NCI-H2196 treated with DMSO at 0.1 percent for 48 hours (cell line): ENCODE measurements around the gene TMEM185B.
"Not testable (repeated sequence)": the region's sequence is repeated elsewhere in the genome, so short reads cannot be mapped to it uniquely, and the experiment has no call there.

ENCODE experiments used
- DNase-seq: peaks from one replicate; lab custom pipeline; 2025; ENCODE audit not compliant: unreplicated experiment; lab: John Stamatoyannopoulos, UW

Gene TMEM185B

DNA sequence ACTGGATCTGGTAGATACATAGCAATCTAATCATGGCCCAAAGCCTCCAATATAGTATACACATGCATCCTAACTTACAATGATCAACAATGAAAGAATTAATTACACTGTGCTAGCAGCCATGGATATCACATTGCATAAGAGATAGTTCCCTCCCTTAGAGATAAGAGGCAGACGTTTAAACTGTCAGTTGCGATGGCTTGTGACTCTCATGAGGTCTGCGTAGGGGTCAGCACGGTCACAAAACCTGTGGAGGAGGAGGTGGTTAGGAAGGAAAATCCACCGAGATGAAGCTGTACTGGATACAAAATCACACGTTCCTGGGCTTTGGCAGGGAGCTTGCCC, 28.7 kb upstream of the TMEM185B start:
- DNase-seq, result no peak

- DNase-seq, result no peak
These were observed 27.9 kb upstream of the TMEM185B start for GRCh38 chr2:120251078-120251477.

GRCh38 chr2:120250640-120251039, 27.4 kb upstream of the TMEM185B start:
- DNase-seq, result no peak

DNA sequence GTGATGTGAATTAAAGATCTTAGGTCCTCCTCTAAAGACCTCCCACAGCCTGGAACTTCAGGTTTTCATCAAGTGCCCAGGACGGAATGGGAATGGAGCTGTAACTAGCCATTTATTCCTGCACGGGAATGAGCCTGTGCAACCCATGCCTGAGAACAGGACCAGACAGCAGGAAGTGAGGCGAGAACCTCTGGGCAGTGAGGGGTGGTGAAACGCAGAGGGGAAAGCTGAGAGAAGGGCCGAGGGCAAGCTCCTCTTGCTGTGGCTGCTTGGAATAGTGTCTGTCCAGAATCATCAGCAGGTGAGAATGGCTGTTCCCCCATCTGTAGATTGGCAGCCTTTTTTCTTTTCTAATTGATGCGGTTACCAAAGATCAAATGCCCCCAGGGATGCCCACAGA, 24.7 kb upstream of the TMEM185B start:
- DNase-seq, result no peak

GRCh38 chr2:120246546-120247300, 23.5 kb upstream of the TMEM185B start:
- no peak for DNase-seq

- DNase-seq, result no peak
These were observed 22.5 kb upstream of the TMEM185B start for GRCh38 chr2:120245520-120246332.

DNA sequence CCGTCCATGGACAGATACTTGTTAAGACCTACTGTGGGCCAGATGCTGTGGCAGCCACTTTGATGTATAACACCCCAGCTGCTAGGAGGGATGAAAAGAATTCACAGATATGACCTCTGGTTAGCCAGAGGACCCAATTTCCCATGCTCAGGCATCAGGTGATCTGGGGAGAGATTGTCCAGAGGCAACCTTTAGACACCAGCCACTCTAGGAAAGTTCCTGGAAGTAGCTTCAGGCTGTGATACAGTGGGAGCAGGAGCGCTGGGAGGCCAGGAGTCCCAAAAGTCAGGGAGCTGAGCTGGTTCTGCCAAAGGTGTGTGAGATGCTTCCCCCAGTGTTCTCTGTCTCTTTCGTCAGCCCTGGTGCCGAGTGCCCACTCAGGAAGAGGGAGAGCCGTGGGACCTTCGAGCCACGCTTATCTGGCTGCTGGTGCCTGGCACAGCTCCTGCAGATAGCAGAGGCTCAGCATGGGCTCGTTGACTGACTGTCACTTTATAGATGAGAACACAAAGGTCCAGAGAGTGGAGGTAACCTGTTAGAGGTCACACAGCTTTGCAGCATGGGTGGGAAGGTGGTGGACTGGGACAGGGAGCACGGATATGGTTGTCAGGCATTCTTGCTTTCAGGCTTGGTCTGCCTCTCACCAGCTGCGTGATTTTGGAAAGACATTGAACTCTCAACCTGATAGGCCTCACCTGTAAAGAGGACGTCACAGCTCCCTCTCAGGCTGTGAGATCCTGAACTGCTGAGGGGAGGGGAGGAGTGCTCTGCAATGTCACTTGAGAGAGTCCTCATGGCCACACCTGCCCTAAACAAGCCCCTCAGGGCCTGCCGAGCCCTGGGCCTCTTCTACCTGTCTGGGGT, 21.7 kb upstream of the TMEM185B start:
- no peak for DNase-seq

DNA sequence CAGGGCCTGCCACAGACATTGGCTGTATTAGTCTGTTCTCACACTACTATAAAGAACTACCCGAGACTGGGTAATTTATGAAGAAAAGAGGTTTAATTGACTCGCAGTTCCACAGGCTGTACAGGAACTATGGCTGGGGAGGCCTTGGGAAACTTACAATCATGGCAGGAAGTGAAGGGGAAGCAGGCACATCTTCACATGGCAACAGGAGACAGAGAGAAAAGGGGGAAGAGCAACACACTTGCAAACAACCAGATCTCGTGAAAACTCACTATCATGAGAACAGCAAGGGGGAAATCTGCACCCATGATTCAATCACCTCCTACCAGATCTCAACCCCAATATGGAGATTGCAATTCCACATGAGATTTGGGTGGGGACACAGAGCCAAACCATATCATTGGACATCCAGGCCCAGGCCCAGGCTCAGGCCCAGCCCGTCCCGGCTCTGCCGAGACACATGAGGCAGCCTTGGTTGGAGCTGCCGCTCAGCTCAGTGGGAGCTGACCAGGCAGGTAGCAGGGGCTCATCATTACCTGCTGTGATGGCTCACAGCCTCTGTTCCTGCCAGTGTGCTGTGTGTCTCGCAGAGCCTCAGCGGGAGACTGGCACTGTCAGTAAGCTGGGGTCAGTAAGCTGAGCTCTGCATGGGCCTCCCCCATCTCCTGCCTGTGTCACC, 20.8 kb upstream of the TMEM185B start:
- no peak for DNase-seq

GRCh38 chr2:120243211-120243610, 20.0 kb upstream of the TMEM185B start:
- DNase-seq, result no peak

DNA sequence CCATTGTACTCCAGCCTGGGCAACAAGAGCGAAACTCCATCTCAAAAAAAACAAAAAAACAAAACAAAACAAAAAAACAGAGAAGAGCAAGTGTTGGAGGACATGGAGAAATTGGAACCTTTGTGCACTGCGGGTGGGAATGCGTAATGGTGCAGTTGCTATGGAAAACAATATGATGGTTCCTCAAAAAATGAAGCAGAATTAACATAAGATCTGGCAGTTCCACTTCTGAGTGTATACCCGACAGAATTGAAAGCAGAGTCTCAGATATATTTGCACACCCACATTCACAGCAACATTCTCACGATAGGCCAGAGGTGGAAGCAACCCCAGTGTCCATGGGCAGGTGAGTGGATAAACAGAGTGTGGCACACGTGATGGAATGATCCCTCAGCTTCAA, 18.5 kb upstream of the TMEM185B start:
- no peak for DNase-seq

DNA sequence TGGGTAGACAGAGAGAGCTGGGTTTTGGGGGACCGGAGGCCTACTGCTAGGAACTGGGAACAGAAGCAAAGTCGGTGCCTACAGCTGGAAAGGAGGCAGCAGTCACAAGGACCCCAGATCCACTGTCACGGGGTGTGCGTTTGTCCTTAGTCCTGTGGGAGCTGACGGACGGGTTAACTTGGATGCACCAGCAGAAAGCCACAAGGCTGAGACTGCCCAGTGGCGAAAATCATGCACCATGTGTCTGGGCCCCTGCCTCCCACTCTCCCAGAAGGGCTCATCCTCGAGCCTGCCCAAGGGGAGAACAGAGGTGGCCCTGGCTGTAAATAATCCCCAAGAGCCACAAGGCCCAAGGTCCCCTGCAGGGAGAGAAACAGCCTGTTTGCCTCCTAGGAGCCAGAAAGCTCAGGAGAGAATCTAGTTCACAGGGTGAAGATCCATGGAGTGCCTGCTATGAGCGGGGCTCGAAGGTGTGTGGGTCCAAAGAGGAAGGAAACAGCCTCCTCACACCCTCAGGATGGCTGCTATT, 17.8 kb upstream of the TMEM185B start:
- DNase-seq, result no peak

DNA sequence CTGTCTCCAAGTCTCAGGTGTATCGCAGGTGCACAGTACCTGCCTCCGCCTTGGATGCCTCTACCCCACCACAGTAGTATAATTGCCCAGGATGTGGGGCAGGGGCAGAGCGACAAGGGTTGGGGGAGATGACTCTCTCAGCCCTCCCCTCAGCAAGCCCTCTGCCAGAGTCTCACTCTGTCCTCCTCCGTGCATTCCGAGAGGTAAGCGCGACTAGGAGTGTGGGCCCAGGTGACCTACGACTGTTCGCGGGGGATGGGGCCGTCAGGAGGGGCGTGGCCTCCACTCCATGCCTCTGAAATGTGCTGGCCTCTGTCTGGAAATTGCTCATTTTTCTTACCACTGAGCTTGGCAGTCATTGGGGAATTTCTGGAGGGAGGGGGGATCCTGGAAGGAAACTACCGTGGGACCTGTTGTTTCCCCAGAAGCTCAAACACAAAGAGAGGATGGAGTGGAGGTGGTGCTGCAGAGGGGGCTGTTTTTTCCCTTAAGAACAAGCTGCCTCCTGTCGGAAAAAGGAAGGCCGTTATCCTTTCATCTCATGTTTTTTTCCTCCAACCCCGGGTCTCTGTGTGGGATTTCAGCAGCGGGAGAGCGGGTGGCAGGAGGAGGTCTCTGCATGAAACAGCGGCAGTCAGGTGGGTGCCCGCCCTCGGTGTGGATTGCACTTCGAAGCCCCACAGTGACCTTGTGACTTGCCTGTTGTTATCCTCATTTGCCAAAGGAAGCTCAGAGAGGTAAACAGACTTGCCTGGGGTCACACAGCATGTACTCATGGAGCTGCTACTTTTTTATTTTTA, 16.5 kb upstream of the TMEM185B start:
- no peak for DNase-seq

- DNase-seq, result no peak
These were observed 15.7 kb upstream of the TMEM185B start for GRCh38 chr2:120238728-120239487.

- no peak for DNase-seq
These were observed 14.3 kb upstream of the TMEM185B start for GRCh38 chr2:120237491-120237902.

- no peak for DNase-seq
These were observed 13.6 kb upstream of the TMEM185B start for GRCh38 chr2:120236791-120237190.

GRCh38 chr2:120236316-120236715, 13.1 kb upstream of the TMEM185B start:
- DNase-seq, result no peak

- no peak for DNase-seq
These were observed 12.5 kb upstream of the TMEM185B start for GRCh38 chr2:120235681-120236080.

DNA sequence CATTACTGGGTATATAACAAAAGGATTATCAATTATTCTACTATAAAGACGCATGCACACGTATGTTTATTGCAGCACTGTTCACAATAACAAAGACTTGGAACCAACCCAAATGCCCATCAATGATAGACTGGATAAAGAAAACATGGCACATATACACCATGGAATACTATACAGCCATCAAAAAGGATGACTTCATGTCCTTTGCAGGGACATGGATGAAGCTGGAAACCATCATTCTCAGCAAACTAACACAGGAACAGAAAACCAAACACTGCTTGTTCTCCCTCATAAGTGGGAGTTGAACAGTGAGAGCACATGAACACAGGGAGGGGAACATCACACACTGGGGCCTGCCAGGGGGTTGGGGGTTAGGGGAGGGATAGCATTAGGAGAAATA, 12.0 kb upstream of the TMEM185B start:
- not testable (repeated sequence) for DNase-seq

GRCh38 chr2:120233292-120233691, 10.1 kb upstream of the TMEM185B start:
- DNase-seq, result no peak
